IPS-11a (cell line): Measurements from ENCODE around the gene LRRC63.
"Not testable (repeated sequence)": the region's sequence is repeated elsewhere in the genome, so short reads cannot be mapped to it uniquely, and the experiment has no call there.

Source experiments
- H3K4me3 ChIP-seq: one replicate; pipeline ENCODE4 v1.5.1; 2013; ENCODE audit warnings: low read depth, low read length, control low read depth

Gene LRRC63

GRCh38 chr13:46232281-46232680 lies 20.6 kb downstream of the LRRC63 start:
- H3K4me3 ChIP-seq: no peak overlapping the region

DNA sequence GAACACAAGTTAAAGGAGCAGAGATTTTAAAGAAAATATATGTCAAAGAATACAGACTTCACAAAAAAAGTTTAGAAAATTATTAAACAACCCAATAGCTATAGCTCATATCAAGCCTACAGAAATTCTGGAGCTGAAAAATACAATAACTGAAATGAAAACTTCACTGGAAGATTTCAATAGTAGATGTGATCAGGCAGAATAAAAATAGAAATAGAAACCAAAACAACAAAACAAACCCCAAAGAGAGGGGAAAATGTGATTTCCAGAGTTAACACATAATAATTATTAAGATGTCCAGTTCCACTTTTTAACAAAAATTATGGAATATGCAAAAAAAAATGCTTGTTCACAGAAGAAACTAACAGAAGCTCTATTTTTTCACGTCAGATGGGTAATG lies 23.6 kb downstream of the LRRC63 start:
- no peak overlapping the region for H3K4me3 ChIP-seq

- no peak overlapping the region for H3K4me3 ChIP-seq
Measured at GRCh38 chr13:46265292-46265691, 53.6 kb downstream of the LRRC63 start.

- no peak overlapping the region for H3K4me3 ChIP-seq
Measured at GRCh38 chr13:46267166-46267565, 55.4 kb downstream of the LRRC63 start.

DNA sequence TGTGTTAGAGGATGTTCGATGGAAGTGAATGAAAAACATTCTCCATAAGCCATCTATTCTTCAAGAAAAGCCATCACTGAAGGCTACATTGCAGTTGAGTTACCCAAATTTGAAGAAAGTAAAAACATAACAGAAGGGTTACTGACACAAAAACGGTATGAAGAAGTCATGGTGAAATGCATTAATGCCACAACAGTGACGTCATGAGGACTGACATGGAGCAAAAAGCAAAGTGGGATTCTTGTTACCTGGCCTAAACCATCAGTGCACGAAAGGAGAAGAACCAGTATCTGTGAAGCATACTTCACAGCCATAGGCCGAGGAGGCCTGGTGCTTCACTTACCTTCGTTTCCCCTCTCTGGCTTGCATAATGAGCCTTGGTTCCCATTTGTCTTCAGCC lies 58.7 kb downstream of the LRRC63 start:
- H3K4me3 ChIP-seq: no peak overlapping the region

DNA sequence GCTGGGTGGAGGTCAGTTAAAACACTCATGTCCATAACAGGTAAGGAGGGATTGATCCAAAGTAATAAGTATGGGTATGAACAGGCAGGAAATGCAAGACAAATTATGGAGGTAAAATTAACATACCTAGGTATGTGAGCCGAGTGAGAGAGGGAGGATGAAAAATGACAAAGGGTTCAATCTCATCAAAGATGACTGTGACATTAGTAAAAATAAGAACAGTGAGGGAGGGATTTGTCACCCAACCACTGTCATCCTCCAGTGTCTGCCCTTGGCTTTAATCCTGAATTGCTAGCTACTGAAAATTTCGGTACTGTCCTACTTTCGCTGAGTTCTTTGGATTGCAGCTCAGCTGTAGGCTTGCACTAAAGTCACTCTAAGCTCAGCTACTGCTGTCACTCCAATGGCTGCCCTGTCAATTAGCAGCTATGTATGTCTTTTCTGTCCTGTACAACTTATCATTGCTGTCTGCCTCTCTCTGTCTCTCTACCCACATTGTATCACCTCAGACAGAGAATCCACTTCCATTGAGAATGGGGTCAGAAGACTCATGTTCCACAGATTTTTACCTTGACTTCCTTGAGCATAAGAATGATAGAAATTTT lies 62.5 kb downstream of the LRRC63 start:
- H3K4me3 ChIP-seq: no peak overlapping the region

- H3K4me3 ChIP-seq: no peak overlapping the region
Measured at GRCh38 chr13:46278474-46278873, 66.7 kb downstream of the LRRC63 start.

DNA sequence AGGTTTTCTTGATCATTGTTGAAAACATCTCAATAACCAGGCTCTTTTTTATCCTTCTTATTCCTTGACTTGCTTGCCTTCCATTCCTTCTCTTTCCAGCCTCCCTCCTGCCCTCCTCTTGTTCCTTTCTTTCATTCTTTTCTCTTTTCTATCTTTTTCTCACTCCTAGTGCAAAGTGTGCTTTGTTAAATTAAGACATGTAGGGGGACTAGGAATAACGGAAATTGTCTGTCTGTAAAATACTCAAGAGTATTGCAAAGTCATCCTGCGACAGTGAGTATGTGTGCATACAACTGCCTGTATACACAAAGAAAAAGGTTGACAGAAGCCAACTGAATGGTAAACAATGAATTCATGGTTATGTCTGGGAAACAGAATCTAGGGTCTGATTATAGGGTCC lies 70.1 kb downstream of the LRRC63 start:
- no peak overlapping the region for H3K4me3 ChIP-seq

GRCh38 chr13:46283912-46284824 lies 72.4 kb downstream of the LRRC63 start:
- H3K4me3 ChIP-seq: not testable (repeated sequence)

DNA sequence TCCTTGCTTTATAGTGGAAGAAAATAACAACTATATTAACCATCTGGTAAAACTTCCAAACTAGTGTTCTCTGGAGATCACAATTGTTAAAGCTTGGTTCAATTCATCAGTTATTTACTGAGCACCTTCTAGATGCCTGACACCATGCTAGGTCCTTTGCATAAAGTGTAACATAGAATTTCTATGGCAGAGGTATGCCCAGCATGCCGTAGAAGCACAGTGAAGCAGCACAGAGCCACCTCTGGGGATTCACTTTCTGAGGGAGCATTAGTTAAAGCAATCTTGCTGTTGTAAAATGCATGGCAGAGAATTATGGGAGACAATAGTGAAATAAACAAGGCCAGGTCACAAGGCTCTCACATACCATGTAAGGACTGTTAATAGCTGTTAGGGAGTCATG lies 75.2 kb downstream of the LRRC63 start:
- H3K4me3 ChIP-seq: no peak overlapping the region

DNA sequence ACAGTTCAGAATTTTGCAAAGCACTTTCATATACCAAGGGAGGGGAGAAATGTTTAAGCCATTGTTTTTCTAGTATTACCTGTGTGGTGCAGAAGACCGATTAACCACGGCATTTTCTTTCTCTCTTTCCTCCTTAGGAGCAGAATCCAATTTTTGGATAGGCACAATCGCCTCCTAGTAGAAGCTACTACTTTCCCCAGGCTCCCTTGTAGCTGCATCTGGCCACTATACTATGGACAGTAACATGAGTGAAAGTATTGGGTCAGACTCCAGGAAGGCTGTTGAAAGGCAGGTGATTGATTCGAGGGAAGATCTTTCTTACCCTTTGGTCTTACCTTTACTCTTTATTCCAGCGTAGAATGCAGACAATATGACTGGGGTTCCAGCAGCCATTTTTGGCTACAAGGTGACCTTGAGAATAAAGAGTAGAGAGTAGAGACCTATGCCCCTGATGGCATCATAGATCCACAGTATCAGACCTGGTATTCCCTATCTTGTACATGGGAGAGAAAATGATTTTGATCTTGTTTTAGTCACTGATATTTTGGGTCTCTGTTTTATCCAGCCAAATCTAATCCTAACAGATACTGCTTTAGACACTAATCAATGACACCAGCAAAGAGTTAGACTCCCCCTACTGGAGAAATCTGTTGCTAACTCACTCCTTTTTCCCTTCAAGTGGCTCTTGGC lies 77.0 kb downstream of the LRRC63 start:
- no peak overlapping the region for H3K4me3 ChIP-seq

GRCh38 chr13:46289260-46289955 lies 77.7 kb downstream of the LRRC63 start:
- H3K4me3 ChIP-seq: no peak overlapping the region

DNA sequence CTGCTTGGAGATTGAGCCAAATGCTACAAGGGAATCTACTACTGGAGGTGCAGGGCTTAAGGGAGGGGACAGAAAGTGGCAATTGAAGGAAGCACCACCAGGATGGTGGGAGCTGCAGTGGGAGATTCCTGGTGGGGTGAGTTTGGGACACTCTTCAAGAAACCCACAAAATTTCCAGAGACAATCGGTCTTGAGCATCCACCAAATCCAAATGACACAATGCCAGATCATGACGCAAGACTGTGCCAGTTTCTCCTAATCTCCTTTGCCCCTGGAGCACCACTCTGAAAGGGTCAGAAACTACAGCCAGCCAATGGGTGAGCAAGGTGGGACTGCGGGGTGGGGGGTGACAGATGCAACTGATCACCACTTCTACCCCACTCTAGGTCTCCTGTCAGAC lies 78.7 kb downstream of the LRRC63 start:
- no peak overlapping the region for H3K4me3 ChIP-seq

DNA sequence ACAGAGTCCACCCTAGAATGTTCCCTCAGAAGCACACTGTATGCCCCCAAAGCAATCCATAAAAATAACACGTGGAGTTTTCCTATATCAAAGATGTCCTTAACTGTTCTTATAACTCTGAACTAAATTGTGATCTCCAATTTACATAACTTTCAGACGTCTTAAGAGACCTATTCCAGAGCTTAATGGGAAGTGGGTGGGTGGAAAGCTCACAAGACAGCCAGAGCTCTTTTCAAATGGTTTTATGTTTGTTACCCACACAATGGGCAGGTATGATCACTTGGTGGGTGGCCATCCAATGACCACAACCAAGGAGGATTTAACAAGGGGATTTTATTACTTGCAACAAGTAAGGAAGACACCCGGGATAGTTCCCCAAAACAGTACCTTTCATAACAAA lies 81.7 kb downstream of the LRRC63 start:
- no peak overlapping the region for H3K4me3 ChIP-seq

DNA sequence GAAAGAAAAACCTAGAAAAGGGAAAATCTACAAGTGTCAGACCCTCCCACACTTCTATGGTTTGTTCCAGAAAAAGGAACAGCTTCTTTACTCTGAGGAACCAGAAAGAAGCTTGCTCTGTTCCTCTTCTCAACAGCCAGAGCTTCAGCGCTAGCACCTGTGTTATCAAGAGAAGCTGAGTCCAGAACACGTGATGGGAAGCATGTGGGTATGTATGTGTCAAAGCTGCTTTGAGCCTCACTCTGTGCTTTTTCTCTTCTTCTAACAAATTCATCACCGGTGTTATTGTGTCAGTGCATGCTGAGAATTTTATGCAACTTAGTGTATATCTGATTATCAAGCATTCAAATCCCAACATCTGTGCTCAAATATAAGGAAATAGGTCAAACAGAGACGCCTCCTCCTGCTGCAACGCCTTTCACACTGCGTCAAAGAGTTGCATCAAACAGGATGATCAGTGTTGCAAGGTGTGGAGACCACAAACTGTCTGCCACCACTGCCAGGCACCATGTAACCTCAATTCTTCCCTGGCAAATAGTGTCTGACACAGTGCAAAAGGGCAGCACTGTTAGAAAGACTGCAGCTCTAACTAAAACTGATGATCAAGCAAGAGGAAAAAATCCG lies 83.9 kb downstream of the LRRC63 start:
- H3K4me3 ChIP-seq: no peak overlapping the region

DNA sequence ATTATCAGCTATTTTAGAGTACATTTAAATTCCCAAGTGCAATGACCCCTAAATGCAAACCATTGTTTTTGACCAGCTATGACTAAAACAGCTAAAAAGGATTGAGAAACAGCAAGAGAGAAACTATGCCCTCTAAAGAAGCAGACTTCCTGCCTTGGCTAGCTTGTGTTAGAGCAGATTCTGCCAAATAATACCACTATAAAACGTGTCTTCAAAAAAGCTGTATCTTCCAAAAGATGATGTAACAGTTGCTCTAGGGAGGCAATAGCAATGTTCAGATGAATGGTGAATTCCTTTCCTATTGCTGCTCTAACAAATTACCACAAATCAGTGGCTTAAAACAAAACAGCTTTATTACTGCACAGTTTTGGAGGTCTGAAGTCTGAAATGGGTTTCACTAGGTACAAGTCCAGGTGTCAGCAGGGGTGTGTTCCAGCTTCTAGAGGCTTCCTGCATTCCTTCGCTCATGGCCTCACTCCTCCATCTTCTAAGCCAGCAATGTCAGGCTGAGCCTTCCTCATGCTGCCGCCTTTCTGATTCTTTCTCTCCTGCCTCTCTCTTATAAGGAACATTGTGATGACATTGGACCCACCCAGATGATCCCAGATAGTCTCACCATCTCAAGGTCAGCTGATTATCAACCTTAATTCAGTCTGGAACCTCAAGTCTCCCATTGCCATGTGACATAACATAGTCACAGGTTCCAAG lies 84.5 kb downstream of the LRRC63 start:
- H3K4me3 ChIP-seq: no peak overlapping the region

DNA sequence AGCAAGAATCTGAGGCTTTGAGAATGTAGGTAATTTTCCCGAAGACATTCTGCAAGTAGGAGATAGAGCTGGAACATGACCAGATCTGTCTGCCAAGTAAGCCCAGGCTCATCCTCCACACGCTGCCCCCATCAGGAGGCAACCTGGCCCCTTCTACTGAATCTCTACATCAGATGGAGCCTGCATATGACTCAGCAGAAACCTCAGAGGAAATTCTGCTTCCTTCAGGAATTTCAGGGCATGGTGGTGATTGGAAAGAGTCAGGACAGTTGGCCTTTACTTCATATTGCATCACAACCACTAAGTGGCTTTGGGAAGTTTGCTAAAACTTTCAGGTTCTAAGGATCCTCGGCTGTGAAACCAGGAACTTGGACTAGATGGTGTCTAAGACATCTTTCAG lies 85.2 kb downstream of the LRRC63 start:
- no peak overlapping the region for H3K4me3 ChIP-seq

DNA sequence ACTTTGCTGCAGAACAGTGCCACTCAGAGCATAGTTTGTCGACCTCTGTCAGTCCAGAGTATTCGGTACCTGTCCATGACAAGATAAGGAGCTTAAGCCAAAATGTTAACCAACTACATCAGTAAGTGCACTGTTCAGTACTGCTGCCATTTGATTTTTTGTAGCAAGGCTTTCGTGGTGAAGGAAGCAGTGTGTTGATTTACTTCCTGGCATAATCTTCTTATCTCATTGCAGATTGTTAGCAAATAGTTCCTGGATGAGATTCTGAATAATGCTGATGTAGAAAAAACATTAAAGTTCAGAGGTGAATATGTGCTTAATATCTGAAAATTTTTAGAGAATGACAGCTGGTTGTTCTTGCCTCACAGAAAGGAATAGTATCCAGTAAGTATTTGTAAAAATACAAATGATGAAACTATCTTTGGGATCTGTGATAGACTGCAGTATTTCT lies 85.7 kb downstream of the LRRC63 start:
- no peak overlapping the region for H3K4me3 ChIP-seq

DNA sequence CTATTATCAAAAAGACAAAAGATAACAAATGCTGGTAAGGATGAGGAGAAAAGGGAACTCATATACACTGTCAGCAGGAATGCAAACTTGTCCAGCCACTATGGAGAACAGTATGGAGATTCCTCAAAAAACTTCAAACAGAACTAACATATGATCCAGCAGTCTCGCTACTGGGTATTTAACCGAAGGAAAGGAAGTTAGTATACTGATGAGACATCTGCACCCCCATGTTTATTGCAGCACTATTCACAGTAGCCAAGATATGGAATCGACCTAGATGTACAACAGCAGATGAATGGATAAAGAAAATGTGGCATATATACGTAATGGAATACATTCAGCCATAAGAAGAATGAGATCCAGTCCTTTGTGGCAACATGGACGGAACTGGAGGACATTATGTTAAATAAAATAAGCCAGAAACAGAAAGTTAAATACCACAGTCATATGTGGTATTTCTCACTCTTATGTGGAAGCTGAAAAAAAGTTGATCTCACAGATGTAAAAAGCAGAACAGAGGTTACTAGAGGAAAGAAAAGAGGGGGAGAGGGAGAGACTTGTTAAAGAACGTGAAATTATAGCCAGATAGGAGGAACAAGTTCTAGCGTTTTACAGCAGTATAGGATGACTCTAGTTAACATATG lies 92.1 kb downstream of the LRRC63 start:
- no peak overlapping the region for H3K4me3 ChIP-seq

DNA sequence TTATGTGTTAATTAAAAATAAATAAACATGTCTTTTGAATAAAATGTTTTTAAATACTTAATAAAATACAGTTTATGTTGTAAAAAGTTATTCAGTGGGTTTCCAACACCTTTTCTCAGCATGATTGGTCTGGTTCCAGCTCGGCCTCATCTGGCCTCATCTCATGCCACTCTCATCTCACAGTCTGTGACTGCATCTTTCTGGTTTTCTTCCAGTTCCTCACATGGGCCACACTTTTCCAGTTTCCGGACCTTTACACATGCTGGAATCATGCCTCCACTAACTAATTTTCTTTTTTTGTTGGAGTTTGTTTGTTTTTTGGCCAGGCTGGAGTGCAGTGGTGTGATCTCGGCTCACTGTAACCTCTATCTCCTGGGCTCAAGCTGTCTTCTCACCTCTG lies 92.8 kb downstream of the LRRC63 start:
- H3K4me3 ChIP-seq: no peak overlapping the region
